Measurements from ENCODE around the gene HSPA14.
"Not testable (repeated sequence)": the region's sequence is repeated elsewhere in the genome, so short reads cannot be mapped to it uniquely, and the experiment has no call there.

HSPA14 gene

GRCh38 chr10:14806318-14806717, 31.8 kb upstream of the HSPA14 start:
- no peak for DNase-seq
- H3K27me3 ChIP-seq (ENCODE audit: insufficient read depth, low read depth, severe bottlenecking): no peaks in the 10 kb centered on the region
- no peaks in the 10 kb centered on the region for H3K9me3 ChIP-seq (ENCODE audit: severe bottlenecking)
- no peak for TF ChIP-seq CTCF (IDR thresholded peaks at IDR 0.05; ENCODE audit: low read depth, low read length)
- H3K36me3 ChIP-seq: no peaks in the 10 kb centered on the region
- H3K27ac ChIP-seq: no peak overlapping the region
- no peak overlapping the region for H3K4me3 ChIP-seq (ENCODE audit: low read depth, low read length)

GRCh38 chr10:14810969-14811953, 26.8 kb upstream of the HSPA14 start:
- H3K4me3 ChIP-seq (ENCODE audit: low read depth, low read length): no peak overlapping the region
- TF ChIP-seq CTCF (IDR thresholded peaks at IDR 0.05; ENCODE audit: low read depth, low read length): no peak
- no peaks in the 10 kb centered on the region for H3K9me3 ChIP-seq (ENCODE audit: severe bottlenecking)
- no peak overlapping the region for H3K27ac ChIP-seq
- DNase-seq: no peak
- no peaks in the 10 kb centered on the region for H3K27me3 ChIP-seq (ENCODE audit: insufficient read depth, low read depth, severe bottlenecking)
- no peaks in the 10 kb centered on the region for H3K36me3 ChIP-seq

GRCh38 chr10:14812271-14812670, 25.8 kb upstream of the HSPA14 start:
- Histone ChIP-seq H3K36me3 (no peaks in the 10 kb centered on the region), H3K27ac (no peak overlapping the region), H3K4me3 (ENCODE audit: low read depth, low read length) (no peak overlapping the region), H3K9me3 (ENCODE audit: severe bottlenecking) (no peaks in the 10 kb centered on the region), H3K27me3 (ENCODE audit: insufficient read depth, low read depth, severe bottlenecking) (no peaks in the 10 kb centered on the region)
- no peak for TF ChIP-seq CTCF (IDR thresholded peaks at IDR 0.05; ENCODE audit: low read depth, low read length)
- DNase-seq: no peak

GRCh38 chr10:14815681-14816080, 22.4 kb upstream of the HSPA14 start:
- Histone ChIP-seq H3K36me3 (no peaks in the 10 kb centered on the region), H3K9me3 (ENCODE audit: severe bottlenecking) (no peaks in the 10 kb centered on the region), H3K27ac (no peak overlapping the region), H3K27me3 (ENCODE audit: insufficient read depth, low read depth, severe bottlenecking) (no peaks in the 10 kb centered on the region), H3K4me3 (ENCODE audit: low read depth, low read length) (no peak overlapping the region)
- DNase-seq: no peak
- TF ChIP-seq CTCF (IDR thresholded peaks at IDR 0.05; ENCODE audit: low read depth, low read length): no peak

- H3K9me3 ChIP-seq (ENCODE audit: severe bottlenecking); DNase-seq; H3K27ac ChIP-seq; H3K27me3 ChIP-seq (ENCODE audit: insufficient read depth, low read depth, severe bottlenecking); H3K36me3 ChIP-seq; H3K4me3 ChIP-seq (ENCODE audit: low read depth, low read length): not testable (repeated sequence)
Measured at GRCh38 chr10:14816717-14817116, 21.4 kb upstream of the HSPA14 start.

- no peak for DNase-seq
- TF ChIP-seq CTCF (IDR thresholded peaks at IDR 0.05; ENCODE audit: low read depth, low read length): no peak
- Histone ChIP-seq H3K27ac (no peak overlapping the region), H3K4me3 (ENCODE audit: low read depth, low read length) (no peak overlapping the region), H3K27me3 (ENCODE audit: insufficient read depth, low read depth, severe bottlenecking) (no peaks in the 10 kb centered on the region), H3K36me3 (no peaks in the 10 kb centered on the region), H3K9me3 (ENCODE audit: severe bottlenecking) (no peaks in the 10 kb centered on the region)
Measured at GRCh38 chr10:14820010-14820774, 17.9 kb upstream of the HSPA14 start.

Data from WERI-Rb-1 (cell line).